HEK293 (cell line): Measurements from ENCODE around the gene XIRP2.

Experiments used
- CTCF ChIA-PET: fragments of 350-600 bp; formaldehyde crosslinking; extraction: SDS; loops from one replicate; lab custom pipeline; 2021; ENCODE audit warnings: antibody characterized with exemption; lab: Yijun Ruan, JAX
- POLR2A ChIA-PET: fragments of 300-600 bp; formaldehyde crosslinking; extraction: SDS; loops from one replicate; lab custom pipeline; 2020; ENCODE audit warnings: antibody characterized with exemption, inconsistent platforms; lab: Yijun Ruan, JAX
- H3K27ac ChIP-seq: fragments of 200-500 bp; sonication (Bioruptor generic); 2 replicates; pipeline ENCODE4 v1.5.1; 2014; ENCODE audit warnings: low read depth, low read length, control low read depth, inconsistent platforms; ENCODE audit errors: extremely low read depth
- H3K36me3 ChIP-seq, 2 experiments: fragments of 200-500 bp in 1 of 2; sonication (Bioruptor generic) in 1 of 2; 1 replicate in 1 of 2; 2 replicates in 1 of 2; pipeline ENCODE4 v1.5.1; 2014 to 2017; ENCODE audit warnings: inconsistent platforms in 2 of 2, low read length in 2 of 2; ENCODE audit not compliant: control insufficient read depth in 2 of 2, insufficient read depth in 1 of 2
- H3K4me1 ChIP-seq: fragments of 200-500 bp; sonication (Bioruptor generic); 2 replicates; pipeline ENCODE4 v1.5.1; 2014; ENCODE audit warnings: mild to moderate bottlenecking, low read length, inconsistent platforms; ENCODE audit not compliant: control insufficient read depth, insufficient read depth
- H3K4me3 ChIP-seq: 2 replicates; pipeline ENCODE4 v1.5.1; 2011; ENCODE audit warnings: low read depth, mild to moderate bottlenecking, control low read depth, low read length, moderate library complexity
- H3K9me3 ChIP-seq: fragments of 200-500 bp; sonication (Bioruptor generic); 2 replicates; pipeline ENCODE4 v1.5.1; 2014; ENCODE audit warnings: low read depth, low read length, inconsistent platforms; ENCODE audit not compliant: control insufficient read depth, insufficient read depth
- BCL11A ChIP-seq: fragments of 450-650 bp; formaldehyde crosslinking; IDR thresholded peaks from 2 replicates; pipeline ENCODE4 v1.5.1; 2016; ENCODE audit warnings: low read depth, missing biosample characterization, missing genetic modification characterization
- BCL6B ChIP-seq: fragments of 450-650 bp; formaldehyde crosslinking; IDR thresholded peaks from 2 replicates; pipeline ENCODE4 v1.5.1; 2017; ENCODE audit warnings: missing biosample characterization, missing genetic modification characterization
- GFI1B ChIP-seq: fragments of 450-650 bp; formaldehyde crosslinking; IDR thresholded peaks from 2 replicates; pipeline ENCODE4 v1.5.1; 2016; ENCODE audit warnings: missing biosample characterization, missing genetic modification characterization
- PRDM1 ChIP-seq: fragments of 450-650 bp; formaldehyde crosslinking; IDR thresholded peaks from 2 replicates; pipeline ENCODE4; 2016; ENCODE audit warnings: missing biosample characterization, missing genetic modification characterization
- ZBTB6 ChIP-seq: fragments of 450-650 bp; formaldehyde crosslinking; IDR thresholded peaks from 2 replicates; pipeline ENCODE4 v1.5.1; 2017; ENCODE audit warnings: missing biosample characterization, missing genetic modification characterization
- ZFHX2 ChIP-seq: fragments of 450-650 bp; formaldehyde crosslinking; conservative IDR thresholded peaks from 2 replicates; pipeline ENCODE4 v1.5.1; 2016; ENCODE audit warnings: missing biosample characterization, missing genetic modification characterization
- ZFP3 ChIP-seq: fragments of 450-650 bp; formaldehyde crosslinking; IDR thresholded peaks from 2 replicates; pipeline ENCODE4 v1.5.1; 2016; ENCODE audit warnings: low read depth, missing biosample characterization, missing genetic modification characterization
- ZFP37 ChIP-seq: fragments of 450-650 bp; formaldehyde crosslinking; IDR thresholded peaks from 2 replicates; pipeline ENCODE4 v1.5.1; 2016; ENCODE audit warnings: missing biosample characterization, missing genetic modification characterization
- ZNF138 ChIP-seq: fragments of 450-650 bp; formaldehyde crosslinking; IDR thresholded peaks from 2 replicates; pipeline ENCODE4 v1.5.1; 2016; ENCODE audit warnings: missing biosample characterization, missing genetic modification characterization, borderline replicate concordance
- ZNF223 ChIP-seq: fragments of 450-650 bp; formaldehyde crosslinking; IDR thresholded peaks from 2 replicates; pipeline ENCODE4 v1.5.1; 2016; ENCODE audit warnings: missing biosample characterization, missing genetic modification characterization
- ZNF239 ChIP-seq: fragments of 450-650 bp; formaldehyde crosslinking; IDR thresholded peaks from 2 replicates; pipeline ENCODE4 v1.5.1; 2016; ENCODE audit warnings: missing biosample characterization, missing genetic modification characterization
- ZNF292 ChIP-seq: fragments of 450-650 bp; formaldehyde crosslinking; IDR thresholded peaks from 2 replicates; pipeline ENCODE4 v1.5.1; 2016; ENCODE audit warnings: low read depth, missing biosample characterization, missing genetic modification characterization, borderline replicate concordance
- ZNF423 ChIP-seq: fragments of 450-650 bp; formaldehyde crosslinking; IDR thresholded peaks from 2 replicates; pipeline ENCODE4 v1.5.1; 2016; ENCODE audit warnings: missing biosample characterization, missing genetic modification characterization
- ZNF488 ChIP-seq: fragments of 450-650 bp; formaldehyde crosslinking; IDR thresholded peaks from 2 replicates; pipeline ENCODE4 v1.5.1; 2016; ENCODE audit warnings: missing biosample characterization, missing genetic modification characterization
- ZNF561 ChIP-seq: fragments of 450-650 bp; IDR thresholded peaks from 2 replicates; pipeline ENCODE4 v1.5.1; 2018; ENCODE audit warnings: missing biosample characterization, missing genetic modification characterization, borderline replicate concordance
- ZNF610 ChIP-seq: fragments of 450-650 bp; formaldehyde crosslinking; IDR thresholded peaks from 2 replicates; pipeline ENCODE4 v1.5.1; 2016; ENCODE audit warnings: missing biosample characterization, missing genetic modification characterization, borderline replicate concordance
- ZNF621 ChIP-seq: fragments of 450-650 bp; formaldehyde crosslinking; IDR thresholded peaks from 2 replicates; pipeline ENCODE4 v1.5.1; 2017; ENCODE audit warnings: missing biosample characterization, missing genetic modification characterization
- ZNF747 ChIP-seq: fragments of 450-650 bp; formaldehyde crosslinking; IDR thresholded peaks from 2 replicates; pipeline ENCODE4 v1.5.1; 2016; ENCODE audit warnings: missing biosample characterization, missing genetic modification characterization
- ZNF768 ChIP-seq: fragments of 450-650 bp; formaldehyde crosslinking; IDR thresholded peaks from 2 replicates; pipeline ENCODE4 v1.5.1; 2018; ENCODE audit warnings: missing biosample characterization, mild to moderate bottlenecking, missing genetic modification characterization
- ZNF837 ChIP-seq: fragments of 450-650 bp; formaldehyde crosslinking; IDR thresholded peaks from 2 replicates; pipeline ENCODE4 v1.5.1; 2016; ENCODE audit warnings: missing biosample characterization, missing genetic modification characterization
- TF ChIP-seq, protein P1 (sequence below): fragments of 450-650 bp; formaldehyde crosslinking; IDR thresholded peaks from 2 replicates; pipeline ENCODE4 v1.5.1; 2016; ENCODE audit warnings: missing biosample characterization, missing genetic modification characterization

The XIRP2 gene

GRCh38 chr2:166996465-166996864, 108.2 kb downstream of the XIRP2 start:
- POLR2A ChIA-PET = no interaction called here
- Histone ChIP-seq H3K27ac (no peak overlapping the region), H3K4me1 (no peaks in the 10 kb centered on the region), H3K9me3 (no peaks in the 10 kb centered on the region), H3K4me3 (no peak overlapping the region), H3K36me3 (no peaks in the 10 kb centered on the region)
- no peak for TF ChIP-seq ZNF610
- TF ChIP-seq ZNF768 = no peak
- TF ChIP-seq ZNF423 (tag by site-specific recombination) = no peak
- no peak for TF ChIP-seq ZNF138
- no peak for TF ChIP-seq ZFHX2 (tag by site-specific recombination)
- CTCF ChIA-PET = interaction anchor here (0.7 kb wide), 1 partner anchor 215 kb away, joined by 3 read pairs; no protein-coding TSS in a partner anchor

DNA sequence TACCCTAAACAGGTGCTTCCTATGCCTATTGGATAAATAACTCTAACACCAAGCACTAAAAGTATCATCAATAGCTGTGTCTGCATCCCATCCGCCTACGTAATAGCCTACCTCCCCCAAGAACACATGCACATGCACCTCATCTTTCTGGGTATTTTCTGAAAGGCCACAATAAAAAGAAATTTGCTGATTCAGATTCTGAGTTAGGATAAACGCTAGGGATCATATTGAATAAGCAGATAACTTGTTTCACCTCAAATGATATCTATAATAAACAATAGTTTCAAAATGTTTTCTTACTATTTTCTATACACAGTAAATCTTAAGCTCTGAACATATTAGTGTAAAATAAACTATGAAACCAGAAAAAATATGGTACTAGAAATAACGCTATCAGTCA, 112.9 kb downstream of the XIRP2 start:
- TF ChIP-seq ZNF292 (tag by site-specific recombination) = no peak
- TF ChIP-seq, all 188 proteins: peak for 0
- ChIA-PET CTCF (no interaction called here), POLR2A (no interaction called here)
- no peaks in the 10 kb centered on the region for H3K36me3 ChIP-seq
- no peaks in the 10 kb centered on the region for H3K4me1 ChIP-seq
- no peak overlapping the region for H3K27ac ChIP-seq
- no peaks in the 10 kb centered on the region for H3K9me3 ChIP-seq
- no peak overlapping the region for H3K4me3 ChIP-seq

- POLR2A ChIA-PET = no interaction called here
- no peaks in the 10 kb centered on the region for H3K9me3 ChIP-seq
Measured at GRCh38 chr2:167005096-167005495, 116.8 kb downstream of the XIRP2 start.

GRCh38 chr2:167013227-167013626, 124.9 kb downstream of the XIRP2 start:
- Histone ChIP-seq H3K9me3 (no peaks in the 10 kb centered on the region), H3K27ac (no peak overlapping the region), H3K4me3 (no peak overlapping the region), H3K4me1 (no peaks in the 10 kb centered on the region), H3K36me3 (no peaks in the 10 kb centered on the region)
- ChIA-PET CTCF (interaction anchor here (1.0 kb wide), 1 partner anchor 1105 kb away, joined by 4 read pairs; no protein-coding TSS in a partner anchor), POLR2A (no interaction called here)
- TF ChIP-seq GFI1B (tag by site-specific recombination) (no peak), ZFP37 (tag by site-specific recombination) (no peak), ZNF747 (tag by site-specific recombination) (no peak), ZFP3 (tag by site-specific recombination) (no peak), ZNF621 (tag by site-specific recombination) (no peak), BCL11A (tag by site-specific recombination) (no peak)
- TF ChIP-seq, protein P1, sequence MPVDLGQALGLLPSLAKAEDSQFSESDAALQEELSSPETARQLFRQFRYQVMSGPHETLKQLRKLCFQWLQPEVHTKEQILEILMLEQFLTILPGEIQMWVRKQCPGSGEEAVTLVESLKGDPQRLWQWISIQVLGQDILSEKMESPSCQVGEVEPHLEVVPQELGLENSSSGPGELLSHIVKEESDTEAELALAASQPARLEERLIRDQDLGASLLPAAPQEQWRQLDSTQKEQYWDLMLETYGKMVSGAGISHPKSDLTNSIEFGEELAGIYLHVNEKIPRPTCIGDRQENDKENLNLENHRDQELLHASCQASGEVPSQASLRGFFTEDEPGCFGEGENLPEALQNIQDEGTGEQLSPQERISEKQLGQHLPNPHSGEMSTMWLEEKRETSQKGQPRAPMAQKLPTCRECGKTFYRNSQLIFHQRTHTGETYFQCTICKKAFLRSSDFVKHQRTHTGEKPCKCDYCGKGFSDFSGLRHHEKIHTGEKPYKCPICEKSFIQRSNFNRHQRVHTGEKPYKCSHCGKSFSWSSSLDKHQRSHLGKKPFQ = no peak

More at GRCh38 chr2:167005096-167005495, 116.8 kb downstream of the XIRP2 start:
- TF ChIP-seq ZNF837 (tag by site-specific recombination) (no peak), ZNF239 (no peak), ZNF488 (no peak), PRDM1 (tag by site-specific recombination) (no peak), ZBTB6 (tag by site-specific recombination) (no peak), ZNF610 (no peak), ZNF561 (tag by site-specific recombination) (no peak), BCL6B (tag by site-specific recombination) (no peak), ZNF223 (tag by site-specific recombination) (no peak)
- Histone ChIP-seq H3K4me1 (no peaks in the 10 kb centered on the region), H3K36me3 (no peaks in the 10 kb centered on the region), H3K27ac (no peak overlapping the region), H3K4me3 (no peak overlapping the region)
- CTCF ChIA-PET = no interaction called here
